ENCODE data around the gene TFCP2.

DNA sequence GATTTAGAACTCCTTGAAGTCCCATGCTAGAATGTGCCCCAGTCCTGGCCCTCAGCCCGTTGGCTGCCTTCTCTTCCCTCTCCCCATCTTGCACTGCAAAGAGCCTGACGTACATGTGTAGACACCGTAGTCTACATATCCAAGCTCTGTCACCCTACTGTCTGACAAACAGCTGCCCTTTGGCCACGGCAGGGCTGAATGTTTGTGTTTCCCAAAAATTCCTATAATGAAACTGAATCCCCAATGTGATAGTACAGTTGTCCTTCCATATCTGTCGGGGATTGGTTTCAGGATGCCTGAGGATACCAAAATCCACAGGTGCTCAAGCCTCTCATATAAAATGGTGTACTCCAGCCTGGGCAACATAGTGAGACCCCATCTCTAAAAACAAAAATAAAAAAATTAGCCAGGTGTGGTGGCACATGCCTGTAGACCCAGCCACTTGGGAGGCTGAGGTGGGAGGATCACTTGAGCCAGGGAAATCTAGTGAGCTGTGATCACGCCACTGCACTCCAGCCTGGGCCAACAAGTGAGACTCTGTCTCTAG is 12.3 kb upstream of the TFCP2 start:
- no peak for TF ChIP-seq CTCF (IDR thresholded peaks at IDR 0.05; ENCODE audit: low read length)
- TF ChIP-seq EZH2 (optimal IDR thresholded peaks at IDR 0.05; ENCODE audit: low read depth, low read length): no peak

Data from MM.1S (cell line).